Measurements from ENCODE around the gene LRMDA.

- TF ChIP-seq ZNF416 (tag by site-specific recombination; IDR thresholded peaks at IDR 0.05) (no peak), CTCF (tag by site-specific recombination; IDR thresholded peaks at IDR 0.05) (no peak), SCRT2 (tag by site-specific recombination; IDR thresholded peaks at IDR 0.05) (peak; percentile 96), ZNF24 (tag by site-specific recombination; IDR thresholded peaks at IDR 0.05) (no peak), ZBTB44 (tag by site-specific recombination; IDR thresholded peaks at IDR 0.05) (no peak), MYNN (tag by site-specific recombination; IDR thresholded peaks at IDR 0.05; ENCODE audit: borderline replicate concordance) (no peak), SALL2 (tag by site-specific recombination; IDR thresholded peaks at IDR 0.05; ENCODE audit: borderline replicate concordance) (no peak), ZNF140 (tag by site-specific recombination; IDR thresholded peaks at IDR 0.05) (no peak), TRIM28 (IDR thresholded peaks at IDR 0.05; ENCODE audit: borderline replicate concordance, low read length) (no peak)
- TF ChIP-seq, protein P1, sequence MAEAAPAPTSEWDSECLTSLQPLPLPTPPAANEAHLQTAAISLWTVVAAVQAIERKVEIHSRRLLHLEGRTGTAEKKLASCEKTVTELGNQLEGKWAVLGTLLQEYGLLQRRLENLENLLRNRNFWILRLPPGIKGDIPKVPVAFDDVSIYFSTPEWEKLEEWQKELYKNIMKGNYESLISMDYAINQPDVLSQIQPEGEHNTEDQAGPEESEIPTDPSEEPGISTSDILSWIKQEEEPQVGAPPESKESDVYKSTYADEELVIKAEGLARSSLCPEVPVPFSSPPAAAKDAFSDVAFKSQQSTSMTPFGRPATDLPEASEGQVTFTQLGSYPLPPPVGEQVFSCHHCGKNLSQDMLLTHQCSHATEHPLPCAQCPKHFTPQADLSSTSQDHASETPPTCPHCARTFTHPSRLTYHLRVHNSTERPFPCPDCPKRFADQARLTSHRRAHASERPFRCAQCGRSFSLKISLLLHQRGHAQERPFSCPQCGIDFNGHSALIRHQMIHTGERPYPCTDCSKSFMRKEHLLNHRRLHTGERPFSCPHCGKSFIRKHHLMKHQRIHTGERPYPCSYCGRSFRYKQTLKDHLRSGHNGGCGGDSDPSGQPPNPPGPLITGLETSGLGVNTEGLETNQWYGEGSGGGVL (tag by site-specific recombination; IDR thresholded peaks at IDR 0.05), result no peak
Observed at GRCh38 chr10:75744261-75744660, 312.8 kb downstream of the LRMDA start.
